Left ventricle myocardium inferior (tissue), 1 donor: Measurements from ENCODE around the gene SAP30BP. TPM values are rescaled to one million over a fixed set of nuclear protein-coding genes. Genes with fewer than 3 reads are reported as not detected.

ENCODE experiments used
- DNase-seq: peaks from one replicate; pipeline ENCODE4 v3.0.0-alpha.2; 2020
- H3K27ac ChIP-seq: fragments of 200-600 bp; replicated peaks from 2 replicates; pipeline ENCODE4 v1.8.0; 2021
- H3K27me3 ChIP-seq: fragments of 200-600 bp; 2 replicates; pipeline ENCODE4 v1.8.0; 2021; ENCODE audit warnings: low read depth
- H3K36me3 ChIP-seq: fragments of 200-600 bp; 2 replicates; pipeline ENCODE4 v1.8.0; 2021
- H3K4me1 ChIP-seq: fragments of 200-600 bp; 2 replicates; pipeline ENCODE4 v1.8.0; 2021
- H3K4me3 ChIP-seq: fragments of 200-600 bp; 2 replicates; pipeline ENCODE4 v1.8.0; 2021; ENCODE audit warnings: mild to moderate bottlenecking, moderate library complexity
- H3K9me3 ChIP-seq: fragments of 200-600 bp; replicated peaks from 2 replicates; pipeline ENCODE4 v1.8.0; 2021
- intact Hi-C: fragments of 100-400 bp; cut with micrococcal nuclease; formaldehyde crosslinking; loops from one replicate; pipeline ENCODE4 v1.11.0; 2022
- total RNA-seq: library from RNA; stranded (reverse); fragmentation: NEBNext Ultra II Directional; extraction: Animal tissue kit (Norgen Biotek cat#: 25700); gene quantifications from one replicate; pipeline ENCODE4 v1.2.1, GENCODE V29; 2021
- TF ChIP-seq, protein P1 (sequence below): fragments of 200-600 bp; IDR thresholded peaks from 2 replicates; pipeline ENCODE4 v1.8.0; 2021; ENCODE audit warnings: antibody characterized with exemption, mild to moderate bottlenecking, borderline replicate concordance
- donor health status: DM: no; HTN: yes; CAD: no; lungs with severe emphysema.

The SAP30BP gene
- total RNA-seq, 1 donor from 2014 or later = 47.2 TPM

DNA sequence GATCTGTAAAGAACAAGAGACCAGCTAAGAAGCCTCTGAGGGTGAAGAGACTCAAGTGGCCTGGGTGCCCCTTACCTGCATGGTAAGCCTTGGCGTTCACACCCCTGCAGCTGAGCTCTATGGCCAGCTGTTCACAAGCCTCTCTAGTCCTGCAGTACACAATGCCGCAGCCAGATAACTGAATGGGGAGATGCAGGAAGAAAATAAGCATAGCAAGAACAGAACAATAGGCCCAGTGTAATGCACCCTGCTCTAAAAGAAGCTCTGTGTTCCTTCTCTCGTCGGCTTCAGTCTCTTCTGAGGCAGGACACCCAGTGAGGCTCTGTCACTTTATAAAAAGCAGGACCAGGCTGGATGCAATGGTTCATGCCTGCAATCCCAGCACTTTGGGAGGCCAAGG, 5.6 kb upstream of the SAP30BP start:
- TF ChIP-seq, protein P1, sequence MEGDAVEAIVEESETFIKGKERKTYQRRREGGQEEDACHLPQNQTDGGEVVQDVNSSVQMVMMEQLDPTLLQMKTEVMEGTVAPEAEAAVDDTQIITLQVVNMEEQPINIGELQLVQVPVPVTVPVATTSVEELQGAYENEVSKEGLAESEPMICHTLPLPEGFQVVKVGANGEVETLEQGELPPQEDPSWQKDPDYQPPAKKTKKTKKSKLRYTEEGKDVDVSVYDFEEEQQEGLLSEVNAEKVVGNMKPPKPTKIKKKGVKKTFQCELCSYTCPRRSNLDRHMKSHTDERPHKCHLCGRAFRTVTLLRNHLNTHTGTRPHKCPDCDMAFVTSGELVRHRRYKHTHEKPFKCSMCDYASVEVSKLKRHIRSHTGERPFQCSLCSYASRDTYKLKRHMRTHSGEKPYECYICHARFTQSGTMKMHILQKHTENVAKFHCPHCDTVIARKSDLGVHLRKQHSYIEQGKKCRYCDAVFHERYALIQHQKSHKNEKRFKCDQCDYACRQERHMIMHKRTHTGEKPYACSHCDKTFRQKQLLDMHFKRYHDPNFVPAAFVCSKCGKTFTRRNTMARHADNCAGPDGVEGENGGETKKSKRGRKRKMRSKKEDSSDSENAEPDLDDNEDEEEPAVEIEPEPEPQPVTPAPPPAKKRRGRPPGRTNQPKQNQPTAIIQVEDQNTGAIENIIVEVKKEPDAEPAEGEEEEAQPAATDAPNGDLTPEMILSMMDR = no peak
- intact Hi-C loops = no loop called here
- H3K36me3 ChIP-seq = peaks cover 58% of the 10 kb centered on the region

DNA sequence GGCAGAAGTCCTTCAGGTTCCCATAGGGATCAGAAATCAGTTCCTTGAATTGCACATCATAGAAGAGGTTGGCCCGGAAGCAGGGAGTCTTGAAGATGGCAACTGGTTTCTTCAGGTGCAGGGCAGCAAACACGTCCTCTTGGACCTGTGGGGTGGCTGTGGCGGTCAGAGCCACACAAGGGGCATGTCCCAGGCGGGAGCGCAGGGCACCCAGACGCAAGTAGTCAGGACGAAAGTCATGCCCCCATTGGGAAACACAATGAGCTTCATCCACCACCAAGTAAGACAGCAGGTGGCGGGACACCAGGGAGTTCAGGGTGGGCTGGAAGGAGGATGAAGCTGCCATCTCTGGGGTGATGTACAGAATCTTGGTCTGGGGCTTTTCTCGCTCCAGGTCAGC, 4.6 kb upstream of the SAP30BP start:
- Histone ChIP-seq H3K36me3 (peaks cover 48% of the 10 kb centered on the region), H3K27ac (no peak overlapping the region), H3K4me3 (no peak overlapping the region), H3K9me3 (no peaks in the 10 kb centered on the region), H3K27me3 (no peaks in the 10 kb centered on the region), H3K4me1 (peaks cover 21% of the 10 kb centered on the region)
- TF ChIP-seq, protein P1 = no peak
- DNase-seq = no peak
- intact Hi-C loops = no loop called here

More for the DNA sequence above, 5.6 kb upstream of the SAP30BP start:
- Histone ChIP-seq H3K4me3 (no peak overlapping the region), H3K27me3 (no peaks in the 10 kb centered on the region), H3K9me3 (no peaks in the 10 kb centered on the region), H3K27ac (no peak overlapping the region), H3K4me1 (peaks cover 13% of the 10 kb centered on the region)
- no peak for DNase-seq

DNA sequence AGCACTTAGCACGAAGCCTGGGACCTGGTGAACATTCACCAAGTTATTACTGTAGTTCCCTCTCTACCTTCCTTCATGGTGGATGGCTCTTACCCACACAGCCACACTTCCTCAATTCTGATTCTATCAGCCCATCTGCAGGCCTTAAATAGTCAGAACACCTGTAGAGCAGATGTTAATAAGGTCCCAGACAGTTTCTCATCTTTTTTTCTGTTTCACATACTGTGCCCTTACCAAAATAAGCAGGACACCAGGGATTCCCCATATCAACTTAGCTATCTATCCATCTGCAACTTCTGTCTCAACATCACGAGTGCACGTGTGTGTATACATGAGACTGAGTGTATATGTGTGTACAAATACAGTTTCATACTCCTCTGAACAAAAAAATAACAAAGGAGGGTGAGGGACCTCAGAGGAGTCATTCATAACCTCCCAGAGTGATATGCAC, 3.0 kb upstream of the SAP30BP start:
- Histone ChIP-seq H3K27ac (no peak overlapping the region), H3K36me3 (peaks cover 49% of the 10 kb centered on the region)

DNA sequence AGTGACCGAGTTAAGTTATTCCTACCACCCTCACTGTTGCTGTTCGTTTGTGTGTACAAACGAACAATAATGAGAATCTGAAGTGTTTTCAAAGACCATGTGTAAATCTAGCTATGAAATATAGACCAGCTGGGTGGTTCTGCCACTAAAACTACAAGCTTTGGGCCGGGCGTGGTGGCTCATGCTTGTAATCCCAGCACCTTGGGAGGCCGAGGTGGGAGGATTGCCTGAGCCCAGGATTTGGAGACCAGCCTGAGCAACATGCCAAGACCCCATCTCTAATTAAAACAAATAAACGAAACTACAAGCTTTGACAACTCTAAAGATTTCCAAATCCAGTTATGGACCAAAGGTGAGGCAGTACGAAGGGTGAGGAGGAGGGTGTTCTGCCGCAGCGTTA, 1.2 kb upstream of the SAP30BP start:
- TF ChIP-seq, protein P1 = no peak
- Histone ChIP-seq H3K9me3 (no peaks in the 10 kb centered on the region), H3K27ac (no peak overlapping the region), H3K36me3 (peaks cover 51% of the 10 kb centered on the region), H3K4me1 (peaks cover 48% of the 10 kb centered on the region), H3K27me3 (no peaks in the 10 kb centered on the region), H3K4me3 (peak overlapping the region; percentile 94)
- no peak for DNase-seq
- intact Hi-C loops = no loop called here

More for the DNA sequence above, 3.0 kb upstream of the SAP30BP start:
- no peak for DNase-seq
- Histone ChIP-seq H3K4me3 (no peak overlapping the region), H3K27me3 (no peaks in the 10 kb centered on the region), H3K9me3 (no peaks in the 10 kb centered on the region), H3K4me1 (peaks cover 37% of the 10 kb centered on the region)
- intact Hi-C loops = no loop called here
- TF ChIP-seq, protein P1 = no peak

DNA sequence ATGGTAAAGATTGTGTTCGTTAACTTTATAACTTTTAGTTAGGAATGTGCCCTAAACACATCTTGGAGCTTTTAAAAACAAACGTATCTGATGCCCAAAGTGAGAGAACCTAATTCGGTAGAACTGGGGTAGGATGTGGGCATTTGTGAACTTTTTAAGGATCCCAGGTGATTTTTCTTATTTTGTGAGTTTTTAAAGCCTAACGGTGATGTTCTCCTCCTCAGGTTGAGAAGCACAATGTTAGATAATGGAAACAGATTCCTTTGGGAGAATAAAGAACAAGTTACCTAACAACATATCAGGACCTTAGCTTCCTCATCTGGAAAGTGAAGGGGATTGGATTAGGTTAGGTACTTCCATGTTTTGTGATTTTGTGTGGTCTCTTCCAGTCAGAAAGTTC, 687 bp downstream of the SAP30BP start:
- intact Hi-C loops = no loop called here
- no peak for DNase-seq
- Histone ChIP-seq H3K4me3 (peak overlapping the region; percentile 94), H3K36me3 (peaks cover 51% of the 10 kb centered on the region), H3K9me3 (no peaks in the 10 kb centered on the region), H3K4me1 (peaks cover 52% of the 10 kb centered on the region), H3K27me3 (no peaks in the 10 kb centered on the region), H3K27ac (peak overlapping the region; percentile 90)
- TF ChIP-seq, protein P1 = no peak
